Smooth muscle cell of the brain vasculature (primary cell): ENCODE results near the gene PIP4K2B.
"Not testable (repeated sequence)": the region's sequence is repeated elsewhere in the genome, so short reads cannot be mapped to it uniquely, and the experiment has no call there.

Experiments used
- DNase-seq: peaks from one replicate; pipeline ENCODE4 v3.0.0-alpha.2; 2012; ENCODE audit warnings: low read depth, low spot score

The PIP4K2B gene

DNA sequence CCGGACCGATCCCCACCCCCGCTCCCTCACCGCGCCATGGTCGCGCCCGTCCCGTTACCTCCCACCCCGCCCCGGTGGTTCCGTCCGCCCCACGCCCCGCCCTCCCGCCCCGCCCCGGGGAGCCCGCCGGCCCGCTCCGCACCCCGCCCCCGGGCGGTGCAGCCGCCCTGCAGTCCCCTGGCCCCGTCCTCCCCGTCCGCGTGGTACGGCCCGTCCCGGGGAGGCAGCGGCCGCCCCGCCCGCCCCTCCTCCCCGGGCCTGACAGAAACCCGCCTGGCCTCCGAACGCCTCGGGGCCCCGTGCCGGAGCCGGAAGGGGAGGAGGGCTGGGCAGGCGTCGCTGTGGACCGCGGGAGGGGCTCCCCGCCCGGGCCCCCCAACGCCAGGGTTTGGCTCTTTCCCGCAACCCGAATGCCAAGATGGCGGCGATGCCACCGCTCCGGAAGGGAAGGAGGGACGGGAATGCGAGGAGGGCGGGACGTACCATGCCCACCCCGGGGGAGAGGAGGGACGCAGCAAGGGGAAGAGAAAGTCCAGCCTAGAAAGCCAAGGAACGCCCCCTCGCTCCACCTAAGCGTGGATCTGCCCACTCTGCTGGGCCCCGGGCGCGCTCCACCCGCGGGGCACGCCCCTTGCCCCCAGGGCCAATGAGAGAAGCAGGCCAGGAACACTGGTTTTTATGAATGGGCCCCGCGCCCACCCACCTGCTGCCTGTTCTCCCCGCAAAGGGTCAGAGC, at the start of gene PIP4K2B:
Gene PIP4K2B (minus strand): TSS at position 56 of the 736 bp plus-strand sequence. CDS start 132 bp downstream, outside the sequence.
- DNase-seq, result peak; percentile 94

DNA sequence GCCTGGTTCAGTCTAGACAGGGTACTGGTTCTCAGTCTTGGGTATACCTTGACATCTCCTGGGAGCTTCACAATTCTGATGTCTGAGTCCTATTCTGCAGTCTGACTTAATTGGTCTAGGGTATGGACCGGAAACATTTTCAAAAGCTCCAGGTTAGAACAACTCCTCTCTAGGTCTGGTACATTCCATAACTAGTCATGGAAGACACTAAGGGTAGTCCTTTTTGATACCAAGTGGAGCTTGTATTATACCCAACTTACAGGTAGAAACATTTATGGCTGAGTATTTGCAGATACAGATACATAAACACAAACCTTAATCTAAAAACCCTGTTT, 49.2 kb upstream of the PIP4K2B start:
- DNase-seq, result no peak

DNA sequence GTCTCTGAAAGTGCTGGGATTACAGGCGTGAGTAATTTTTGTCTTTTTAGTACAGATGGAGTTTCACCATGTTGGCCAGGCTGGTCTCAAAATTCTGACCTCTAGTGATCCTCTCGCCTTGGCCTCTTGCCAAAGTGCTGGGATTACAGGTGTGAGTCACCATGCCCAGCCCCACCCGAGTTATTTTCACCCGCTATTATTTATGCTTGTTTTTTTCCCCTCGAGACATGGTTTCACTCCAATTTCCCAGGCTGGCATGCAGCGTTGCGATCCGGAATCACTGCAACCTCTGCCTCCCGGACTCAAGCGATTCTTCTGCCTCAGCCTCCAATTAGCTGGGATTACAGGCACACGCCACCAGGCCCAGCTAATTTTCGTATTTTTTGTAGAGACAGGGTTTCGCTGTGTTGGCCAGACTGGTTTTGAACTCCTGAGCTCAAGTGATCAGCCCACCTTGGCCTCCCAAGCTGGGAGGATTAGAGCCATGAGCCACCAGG, 45.0 kb upstream of the PIP4K2B start:
- no peak for DNase-seq

- no peak for DNase-seq
Observed at GRCh38 chr17:38825762-38826247, 26.4 kb upstream of the PIP4K2B start.

DNA sequence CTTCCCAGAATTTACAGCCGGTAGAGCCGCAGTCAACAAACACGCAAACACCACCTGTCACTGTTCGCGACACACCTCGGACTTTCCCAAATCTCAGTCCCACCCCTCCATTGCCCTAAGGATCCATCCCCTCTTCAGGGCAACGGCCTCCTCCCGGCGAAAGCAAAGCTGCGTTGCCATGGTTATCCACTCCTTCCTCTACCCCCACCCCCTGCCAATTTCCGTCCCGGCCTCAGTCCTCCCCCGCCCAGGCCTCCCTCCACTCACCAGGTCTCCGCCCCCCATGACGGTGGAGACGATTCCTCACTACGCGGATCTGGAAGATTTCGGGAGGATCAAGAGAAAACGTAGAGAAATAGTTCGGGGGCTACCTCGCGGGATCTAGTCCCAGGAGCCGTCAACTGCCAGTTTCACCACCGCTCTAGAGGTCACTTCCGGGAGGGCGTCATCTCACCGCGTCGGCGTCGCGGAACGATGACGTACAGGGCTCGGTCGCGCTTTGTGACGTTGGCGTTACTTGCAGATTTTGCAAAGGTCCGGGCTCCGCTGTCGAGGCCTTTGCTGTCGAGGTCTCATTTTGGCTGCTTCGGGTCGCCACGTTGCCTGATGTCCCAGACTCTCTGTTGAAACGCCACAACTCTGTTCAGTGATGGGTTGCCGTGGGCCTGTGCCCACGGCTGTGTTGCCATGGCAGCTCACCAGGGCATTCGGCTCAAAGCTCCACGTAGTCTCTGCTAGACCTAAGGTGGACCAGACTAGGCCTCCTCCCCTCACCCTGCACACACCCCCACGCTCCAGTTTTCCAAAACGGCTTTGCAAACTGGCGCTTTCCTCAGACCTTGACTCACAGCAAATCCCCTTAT, 25.8 kb upstream of the PIP4K2B start, which contains the start of gene CWC25:
Gene CWC25 (minus strand): TSS at position 423 of the 863 bp plus-strand sequence. CDS start 138 bp downstream, at position 285.
- DNase-seq, result peak; percentile 96

DNA sequence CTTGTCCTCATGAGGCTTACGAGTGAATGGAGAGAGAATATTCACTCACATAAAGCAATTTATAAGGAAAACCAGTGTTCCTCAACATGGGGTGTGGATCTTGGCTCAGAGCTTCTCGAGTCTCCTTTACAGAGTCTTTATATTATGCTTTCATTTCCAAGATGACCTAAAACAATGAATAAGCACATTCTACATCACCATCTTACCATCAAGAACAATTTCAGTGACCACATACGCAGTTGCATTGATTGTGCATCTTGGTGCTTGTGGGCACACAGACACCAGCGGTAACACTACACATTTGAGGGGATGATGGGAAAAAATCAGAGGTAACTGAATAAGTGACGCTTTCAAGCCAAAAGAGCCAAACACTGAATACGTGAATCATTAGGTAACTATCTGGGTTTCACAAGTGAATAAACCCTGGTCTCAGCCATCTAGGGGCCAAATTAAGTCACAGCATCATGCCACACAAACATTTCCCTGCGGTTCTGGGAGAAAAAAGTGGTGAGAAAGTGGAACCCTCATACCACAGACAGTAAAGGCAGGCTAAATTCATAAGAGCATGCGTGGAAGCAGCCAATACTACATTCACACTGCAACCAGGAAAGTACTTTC, 16.3 kb upstream of the PIP4K2B start:
- DNase-seq, result no peak

- no peak for DNase-seq
Observed at GRCh38 chr17:38809828-38810227, 10.5 kb upstream of the PIP4K2B start.

DNA sequence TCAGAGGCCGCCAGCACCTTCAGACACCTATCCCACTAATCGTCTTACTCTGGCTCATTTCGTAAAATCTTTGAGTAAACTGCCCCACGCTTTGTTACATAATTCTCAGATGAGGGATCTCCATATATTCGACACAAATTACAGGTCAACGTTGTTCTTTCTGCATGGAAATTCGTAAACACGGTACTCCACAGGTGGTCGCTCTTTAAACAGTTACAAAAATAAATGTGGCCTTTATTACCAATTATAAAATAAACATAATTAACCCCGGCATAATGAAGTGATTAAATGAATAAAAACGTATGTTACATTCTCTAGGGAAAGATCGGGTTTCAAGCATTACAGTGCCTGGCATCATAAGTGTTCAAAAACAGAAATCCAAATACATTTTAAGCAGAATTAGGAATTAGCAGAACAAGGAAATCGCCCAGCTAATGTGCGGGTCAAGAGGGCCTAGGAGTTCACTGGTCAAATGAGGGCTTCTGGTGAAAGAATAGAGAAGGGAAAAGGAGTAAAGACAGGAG, 943 bp upstream of the PIP4K2B start:
- no peak for DNase-seq

GRCh38 chr17:38798614-38799500, 499 bp downstream of the PIP4K2B start:
- no peak for DNase-seq

DNA sequence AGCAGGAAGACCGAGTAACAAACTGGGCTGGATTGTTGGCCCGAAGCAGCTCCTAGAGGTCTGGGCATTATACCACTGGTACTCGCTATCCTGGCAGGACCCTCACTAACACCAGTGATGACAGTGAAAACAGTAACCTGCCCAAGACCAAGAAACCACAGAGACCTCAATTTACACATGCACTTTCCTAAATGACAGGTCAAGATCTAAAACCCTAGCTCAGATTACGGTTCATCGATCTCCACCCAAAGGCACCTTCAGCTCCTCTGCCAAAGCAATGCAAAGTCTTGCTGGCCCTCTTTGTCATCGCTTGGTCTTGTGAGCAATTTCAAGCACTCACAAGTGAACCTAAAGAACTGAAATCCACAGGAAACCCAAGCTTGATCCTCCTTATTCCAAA, 1.5 kb downstream of the PIP4K2B start:
- DNase-seq, result no peak

- no peak for DNase-seq
Observed at GRCh38 chr17:38797158-38797490, 2.2 kb downstream of the PIP4K2B start.

GRCh38 chr17:38796451-38797157, 2.8 kb downstream of the PIP4K2B start:
- DNase-seq, result no peak

GRCh38 chr17:38794221-38794620, 5.1 kb downstream of the PIP4K2B start:
- no peak for DNase-seq

DNA sequence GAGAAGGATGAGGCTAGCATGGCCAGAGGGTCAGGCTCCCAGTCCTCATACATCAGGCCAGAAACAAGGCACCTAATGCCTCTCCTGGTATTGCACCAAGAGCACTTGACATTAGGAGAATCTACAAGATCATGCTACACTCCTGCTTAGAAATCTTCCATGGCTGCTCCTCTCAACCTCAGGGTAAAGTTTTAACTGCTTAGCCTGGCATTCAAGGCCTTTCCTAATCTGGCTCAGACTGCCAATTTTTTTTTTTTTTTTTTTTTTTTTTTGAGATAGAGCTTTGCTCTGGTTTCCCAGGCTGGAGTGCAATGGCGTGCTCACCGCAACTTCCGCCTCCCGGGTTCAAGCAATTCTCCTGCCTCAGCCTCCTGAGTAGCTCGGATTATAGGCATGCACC, 8.2 kb downstream of the PIP4K2B start:
- DNase-seq, result no peak

GRCh38 chr17:38790148-38790707, 9.1 kb downstream of the PIP4K2B start:
- not testable (repeated sequence) for DNase-seq

GRCh38 chr17:38789185-38789584, 10.2 kb downstream of the PIP4K2B start:
- peak; percentile 18 for DNase-seq

- not testable (repeated sequence) for DNase-seq
Observed at GRCh38 chr17:38787999-38788398, 11.4 kb downstream of the PIP4K2B start.

DNA sequence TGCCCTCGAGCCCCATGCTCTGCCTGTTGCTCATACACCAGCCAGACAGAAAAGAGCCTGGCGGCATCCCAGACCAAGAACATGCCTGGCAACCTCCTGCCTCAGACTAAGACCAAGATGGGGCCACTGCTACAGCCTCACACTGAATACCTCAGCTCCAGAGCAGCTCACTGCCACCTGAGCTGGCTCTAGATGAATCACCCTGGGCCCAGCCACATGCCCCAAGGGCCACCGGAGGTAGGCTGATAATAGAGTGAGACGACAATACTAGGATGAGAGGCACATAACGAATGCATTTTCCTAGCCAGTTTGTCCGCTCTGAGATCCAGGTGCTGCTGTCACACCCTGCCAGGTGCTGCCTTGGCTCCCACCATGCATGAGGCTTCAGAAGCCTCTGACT, 13.0 kb downstream of the PIP4K2B start:
- no peak for DNase-seq

- no peak for DNase-seq
Observed at GRCh38 chr17:38783227-38783626, 16.1 kb downstream of the PIP4K2B start.
